HEK293 (cell line): Measurements from ENCODE around the gene LYRM1.

ENCODE experiments used
- ZNF248 ChIP-seq: fragments of 450-650 bp; formaldehyde crosslinking; IDR thresholded peaks from 2 replicates; pipeline ENCODE4 v1.5.1; 2017; ENCODE audit warnings: missing biosample characterization, missing genetic modification characterization
- ZNF274 ChIP-seq, 2 experiments: fragments of 200-500 bp in 1 of 2; fragments of 450-650 bp in 1 of 2; sonication (Bioruptor generic) in 1 of 2; formaldehyde crosslinking in 1 of 2; IDR thresholded peaks; 2 replicates each; pipeline versions ENCODE4 v1.5.1 to v1.6.1; 2014 to 2016; ENCODE audit warnings: borderline replicate concordance in 1 of 2, inconsistent platforms in 1 of 2, low read length in 1 of 2, missing biosample characterization in 1 of 2, missing genetic modification characterization in 1 of 2
- ZNF311 ChIP-seq: fragments of 450-650 bp; formaldehyde crosslinking; IDR thresholded peaks from 2 replicates; pipeline ENCODE4 v1.5.1; 2017; ENCODE audit warnings: missing biosample characterization, missing genetic modification characterization, borderline replicate concordance
- ZNF571 ChIP-seq: fragments of 450-650 bp; formaldehyde crosslinking; IDR thresholded peaks from 2 replicates; pipeline ENCODE4 v1.5.0; 2017; ENCODE audit warnings: missing biosample characterization, missing genetic modification characterization
- TF ChIP-seq, protein P1 (sequence below): fragments of 450-650 bp; formaldehyde crosslinking; IDR thresholded peaks from 2 replicates; pipeline ENCODE4 v1.5.1; 2016; ENCODE audit warnings: missing biosample characterization, missing genetic modification characterization
- TF ChIP-seq, protein P2 (sequence below): fragments of 450-650 bp; formaldehyde crosslinking; IDR thresholded peaks from 2 replicates; pipeline ENCODE4 v1.5.1; 2016; ENCODE audit warnings: missing biosample characterization, missing genetic modification characterization
- TF ChIP-seq, protein P3 (sequence below): fragments of 450-650 bp; formaldehyde crosslinking; IDR thresholded peaks from 2 replicates; pipeline ENCODE4 v1.5.1; 2016; ENCODE audit warnings: missing biosample characterization, missing genetic modification characterization
- TF ChIP-seq, protein P4 (sequence below): fragments of 450-650 bp; formaldehyde crosslinking; IDR thresholded peaks from 2 replicates; pipeline ENCODE4 v1.5.1; 2016; ENCODE audit warnings: missing biosample characterization, missing genetic modification characterization

DNA sequence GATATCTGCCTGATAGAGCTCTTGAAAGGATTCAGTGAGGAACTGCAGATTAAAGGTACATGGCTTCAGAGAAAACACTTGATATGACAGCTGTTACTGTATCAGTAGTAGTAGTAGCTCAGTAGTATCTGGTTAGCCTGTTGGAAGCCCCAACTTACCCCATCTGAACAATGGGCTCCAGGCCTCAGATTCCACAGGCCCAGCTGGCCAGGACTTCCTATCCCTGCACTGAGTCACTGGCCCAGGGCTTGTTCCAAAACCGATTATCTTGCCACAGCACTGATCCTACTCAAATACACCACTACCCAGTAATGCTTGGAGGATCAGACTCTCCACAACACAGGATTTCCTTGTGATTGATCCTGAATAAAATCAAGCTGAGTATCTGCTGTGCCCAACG, 33.0 kb upstream of the LYRM1 start:
- TF ChIP-seq, protein P1, sequence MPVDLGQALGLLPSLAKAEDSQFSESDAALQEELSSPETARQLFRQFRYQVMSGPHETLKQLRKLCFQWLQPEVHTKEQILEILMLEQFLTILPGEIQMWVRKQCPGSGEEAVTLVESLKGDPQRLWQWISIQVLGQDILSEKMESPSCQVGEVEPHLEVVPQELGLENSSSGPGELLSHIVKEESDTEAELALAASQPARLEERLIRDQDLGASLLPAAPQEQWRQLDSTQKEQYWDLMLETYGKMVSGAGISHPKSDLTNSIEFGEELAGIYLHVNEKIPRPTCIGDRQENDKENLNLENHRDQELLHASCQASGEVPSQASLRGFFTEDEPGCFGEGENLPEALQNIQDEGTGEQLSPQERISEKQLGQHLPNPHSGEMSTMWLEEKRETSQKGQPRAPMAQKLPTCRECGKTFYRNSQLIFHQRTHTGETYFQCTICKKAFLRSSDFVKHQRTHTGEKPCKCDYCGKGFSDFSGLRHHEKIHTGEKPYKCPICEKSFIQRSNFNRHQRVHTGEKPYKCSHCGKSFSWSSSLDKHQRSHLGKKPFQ (tag by site-specific recombination) = no peak
- TF ChIP-seq, protein P2, sequence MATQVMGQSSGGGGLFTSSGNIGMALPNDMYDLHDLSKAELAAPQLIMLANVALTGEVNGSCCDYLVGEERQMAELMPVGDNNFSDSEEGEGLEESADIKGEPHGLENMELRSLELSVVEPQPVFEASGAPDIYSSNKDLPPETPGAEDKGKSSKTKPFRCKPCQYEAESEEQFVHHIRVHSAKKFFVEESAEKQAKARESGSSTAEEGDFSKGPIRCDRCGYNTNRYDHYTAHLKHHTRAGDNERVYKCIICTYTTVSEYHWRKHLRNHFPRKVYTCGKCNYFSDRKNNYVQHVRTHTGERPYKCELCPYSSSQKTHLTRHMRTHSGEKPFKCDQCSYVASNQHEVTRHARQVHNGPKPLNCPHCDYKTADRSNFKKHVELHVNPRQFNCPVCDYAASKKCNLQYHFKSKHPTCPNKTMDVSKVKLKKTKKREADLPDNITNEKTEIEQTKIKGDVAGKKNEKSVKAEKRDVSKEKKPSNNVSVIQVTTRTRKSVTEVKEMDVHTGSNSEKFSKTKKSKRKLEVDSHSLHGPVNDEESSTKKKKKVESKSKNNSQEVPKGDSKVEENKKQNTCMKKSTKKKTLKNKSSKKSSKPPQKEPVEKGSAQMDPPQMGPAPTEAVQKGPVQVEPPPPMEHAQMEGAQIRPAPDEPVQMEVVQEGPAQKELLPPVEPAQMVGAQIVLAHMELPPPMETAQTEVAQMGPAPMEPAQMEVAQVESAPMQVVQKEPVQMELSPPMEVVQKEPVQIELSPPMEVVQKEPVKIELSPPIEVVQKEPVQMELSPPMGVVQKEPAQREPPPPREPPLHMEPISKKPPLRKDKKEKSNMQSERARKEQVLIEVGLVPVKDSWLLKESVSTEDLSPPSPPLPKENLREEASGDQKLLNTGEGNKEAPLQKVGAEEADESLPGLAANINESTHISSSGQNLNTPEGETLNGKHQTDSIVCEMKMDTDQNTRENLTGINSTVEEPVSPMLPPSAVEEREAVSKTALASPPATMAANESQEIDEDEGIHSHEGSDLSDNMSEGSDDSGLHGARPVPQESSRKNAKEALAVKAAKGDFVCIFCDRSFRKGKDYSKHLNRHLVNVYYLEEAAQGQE = no peak
- TF ChIP-seq, protein P3, sequence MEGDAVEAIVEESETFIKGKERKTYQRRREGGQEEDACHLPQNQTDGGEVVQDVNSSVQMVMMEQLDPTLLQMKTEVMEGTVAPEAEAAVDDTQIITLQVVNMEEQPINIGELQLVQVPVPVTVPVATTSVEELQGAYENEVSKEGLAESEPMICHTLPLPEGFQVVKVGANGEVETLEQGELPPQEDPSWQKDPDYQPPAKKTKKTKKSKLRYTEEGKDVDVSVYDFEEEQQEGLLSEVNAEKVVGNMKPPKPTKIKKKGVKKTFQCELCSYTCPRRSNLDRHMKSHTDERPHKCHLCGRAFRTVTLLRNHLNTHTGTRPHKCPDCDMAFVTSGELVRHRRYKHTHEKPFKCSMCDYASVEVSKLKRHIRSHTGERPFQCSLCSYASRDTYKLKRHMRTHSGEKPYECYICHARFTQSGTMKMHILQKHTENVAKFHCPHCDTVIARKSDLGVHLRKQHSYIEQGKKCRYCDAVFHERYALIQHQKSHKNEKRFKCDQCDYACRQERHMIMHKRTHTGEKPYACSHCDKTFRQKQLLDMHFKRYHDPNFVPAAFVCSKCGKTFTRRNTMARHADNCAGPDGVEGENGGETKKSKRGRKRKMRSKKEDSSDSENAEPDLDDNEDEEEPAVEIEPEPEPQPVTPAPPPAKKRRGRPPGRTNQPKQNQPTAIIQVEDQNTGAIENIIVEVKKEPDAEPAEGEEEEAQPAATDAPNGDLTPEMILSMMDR = no peak
- TF ChIP-seq ZNF311 (tag by site-specific recombination) = no peak
- no peak for TF ChIP-seq ZNF274 (IDR thresholded peaks at IDR 0.05; ENCODE audit: low read length)
- TF ChIP-seq ZNF274 (tag by site-specific recombination; IDR thresholded peaks at IDR 0.05; ENCODE audit: borderline replicate concordance) = no peak
- TF ChIP-seq, protein P4, sequence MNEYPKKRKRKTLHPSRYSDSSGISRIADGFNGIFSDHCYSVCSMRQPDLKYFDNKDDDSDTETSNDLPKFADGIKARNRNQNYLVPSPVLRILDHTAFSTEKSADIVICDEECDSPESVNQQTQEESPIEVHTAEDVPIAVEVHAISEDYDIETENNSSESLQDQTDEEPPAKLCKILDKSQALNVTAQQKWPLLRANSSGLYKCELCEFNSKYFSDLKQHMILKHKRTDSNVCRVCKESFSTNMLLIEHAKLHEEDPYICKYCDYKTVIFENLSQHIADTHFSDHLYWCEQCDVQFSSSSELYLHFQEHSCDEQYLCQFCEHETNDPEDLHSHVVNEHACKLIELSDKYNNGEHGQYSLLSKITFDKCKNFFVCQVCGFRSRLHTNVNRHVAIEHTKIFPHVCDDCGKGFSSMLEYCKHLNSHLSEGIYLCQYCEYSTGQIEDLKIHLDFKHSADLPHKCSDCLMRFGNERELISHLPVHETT (tag by site-specific recombination) = no peak
- no peak for TF ChIP-seq ZNF248 (tag by site-specific recombination)
- TF ChIP-seq ZNF571 (tag by site-specific recombination) = no peak
